NB4 (cell line): ENCODE measurements around the gene SLC16A10.

Source experiments
- DNase-seq: peaks from one replicate; pipeline ENCODE4 v3.0.0; 2010; ENCODE audit warnings: low read depth
- H3K4me3 ChIP-seq: one replicate; pipeline ENCODE4 v1.5.1; 2011; ENCODE audit warnings: mild to moderate bottlenecking, low read depth, low read length, moderate library complexity
- MYC ChIP-seq: IDR thresholded peaks from 2 replicates; pipeline ENCODE4 v1.6.1; 2011; ENCODE audit warnings: low read depth, low read length
- POLR2A ChIP-seq: IDR thresholded peaks from 2 replicates; pipeline ENCODE4 v1.6.1; 2011; ENCODE audit warnings: mild to moderate bottlenecking; ENCODE audit not compliant: insufficient read length; ENCODE audit errors: extremely low read depth
- TF ChIP-seq, protein P1 (sequence below): IDR thresholded peaks from one replicate; pipeline ENCODE4 v1.5.1; 2012; ENCODE audit warnings: low read depth, low read length
- TF ChIP-seq, protein P2 (sequence below): IDR thresholded peaks from 2 replicates; pipeline ENCODE4 v1.6.1; 2011; ENCODE audit warnings: low read depth, low read length

Gene SLC16A10

DNA sequence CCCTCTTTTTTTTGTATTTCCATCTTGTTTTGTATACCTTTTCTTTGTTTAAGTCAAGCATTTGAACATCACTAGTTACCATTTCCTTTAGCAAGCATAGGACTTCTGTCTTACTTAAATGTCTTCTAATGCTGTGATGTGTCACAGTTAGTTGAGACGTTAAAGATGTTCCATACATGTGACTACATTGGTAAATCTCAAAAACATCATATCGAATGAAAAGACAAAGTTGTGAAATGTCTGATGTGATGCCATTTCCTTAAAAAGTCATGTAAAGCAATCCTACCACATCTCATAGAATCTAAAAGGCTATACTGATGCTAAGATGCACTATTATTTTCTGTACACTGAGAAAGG, 26.8 kb downstream of the SLC16A10 start:
- TF ChIP-seq POLR2A (no peak), MYC (no peak)
- TF ChIP-seq, protein P1, sequence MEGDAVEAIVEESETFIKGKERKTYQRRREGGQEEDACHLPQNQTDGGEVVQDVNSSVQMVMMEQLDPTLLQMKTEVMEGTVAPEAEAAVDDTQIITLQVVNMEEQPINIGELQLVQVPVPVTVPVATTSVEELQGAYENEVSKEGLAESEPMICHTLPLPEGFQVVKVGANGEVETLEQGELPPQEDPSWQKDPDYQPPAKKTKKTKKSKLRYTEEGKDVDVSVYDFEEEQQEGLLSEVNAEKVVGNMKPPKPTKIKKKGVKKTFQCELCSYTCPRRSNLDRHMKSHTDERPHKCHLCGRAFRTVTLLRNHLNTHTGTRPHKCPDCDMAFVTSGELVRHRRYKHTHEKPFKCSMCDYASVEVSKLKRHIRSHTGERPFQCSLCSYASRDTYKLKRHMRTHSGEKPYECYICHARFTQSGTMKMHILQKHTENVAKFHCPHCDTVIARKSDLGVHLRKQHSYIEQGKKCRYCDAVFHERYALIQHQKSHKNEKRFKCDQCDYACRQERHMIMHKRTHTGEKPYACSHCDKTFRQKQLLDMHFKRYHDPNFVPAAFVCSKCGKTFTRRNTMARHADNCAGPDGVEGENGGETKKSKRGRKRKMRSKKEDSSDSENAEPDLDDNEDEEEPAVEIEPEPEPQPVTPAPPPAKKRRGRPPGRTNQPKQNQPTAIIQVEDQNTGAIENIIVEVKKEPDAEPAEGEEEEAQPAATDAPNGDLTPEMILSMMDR: no peak
- TF ChIP-seq, protein P2, sequence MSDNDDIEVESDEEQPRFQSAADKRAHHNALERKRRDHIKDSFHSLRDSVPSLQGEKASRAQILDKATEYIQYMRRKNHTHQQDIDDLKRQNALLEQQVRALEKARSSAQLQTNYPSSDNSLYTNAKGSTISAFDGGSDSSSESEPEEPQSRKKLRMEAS: no peak
- DNase-seq: peak; percentile 13
- H3K4me3 ChIP-seq: no peak overlapping the region

DNA sequence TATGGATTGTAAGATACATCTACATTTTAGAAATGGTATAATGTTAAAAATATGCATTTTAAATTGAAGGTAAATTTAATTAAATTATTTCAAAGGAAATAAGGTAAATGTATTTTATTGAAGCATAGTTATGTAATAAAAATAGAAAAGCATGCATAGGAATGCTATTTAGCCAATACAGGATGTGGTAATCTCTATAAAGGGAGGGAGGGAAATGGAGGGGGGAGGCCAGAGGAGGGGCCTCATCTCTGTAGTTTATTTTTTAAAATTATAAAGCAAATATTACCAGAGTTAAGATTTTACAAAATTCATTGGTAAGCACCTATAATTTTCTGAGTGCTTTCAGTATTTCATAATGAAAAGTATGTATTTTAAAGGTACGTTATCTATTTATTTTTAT, 27.2 kb downstream of the SLC16A10 start:
- TF ChIP-seq, protein P1: no peak
- no peak for TF ChIP-seq POLR2A
- TF ChIP-seq MYC: no peak
- TF ChIP-seq, protein P2: no peak
- no peak overlapping the region for H3K4me3 ChIP-seq
- no peak for DNase-seq

DNA sequence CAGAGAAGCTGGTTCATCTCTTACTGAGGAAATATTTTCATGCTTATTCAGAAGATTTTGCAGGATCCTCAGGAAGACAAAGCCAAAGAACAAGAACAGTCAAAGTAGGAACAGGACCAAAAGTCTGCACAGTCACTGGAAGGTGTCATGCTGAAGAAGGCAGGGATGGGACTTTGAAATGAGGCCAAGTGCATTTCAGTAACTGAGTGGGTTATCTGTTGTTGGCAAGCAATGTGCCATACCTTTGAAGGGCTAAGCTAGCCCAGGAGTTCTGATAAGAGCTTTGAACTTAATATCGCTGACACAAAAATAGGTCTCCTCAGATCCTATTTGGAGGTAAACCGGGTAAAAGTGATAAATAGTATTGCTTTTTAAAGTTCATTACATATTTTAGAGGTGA, 31.5 kb downstream of the SLC16A10 start:
- no peak for DNase-seq
- no peak overlapping the region for H3K4me3 ChIP-seq
- TF ChIP-seq POLR2A (no peak), MYC (no peak)
- TF ChIP-seq, protein P2: no peak
- TF ChIP-seq, protein P1: no peak

GRCh38 chr6:111119571-111120329, 32.4 kb downstream of the SLC16A10 start:
- DNase-seq: peak; percentile 15
- TF ChIP-seq, protein P2: no peak
- TF ChIP-seq, protein P1: no peak
- no peak for TF ChIP-seq POLR2A
- no peak for TF ChIP-seq MYC
- H3K4me3 ChIP-seq: no peak overlapping the region

GRCh38 chr6:111121789-111122350, 34.6 kb downstream of the SLC16A10 start:
- H3K4me3 ChIP-seq: no peak overlapping the region
- no peak for DNase-seq
- TF ChIP-seq POLR2A: no peak
- TF ChIP-seq, protein P1: no peak
- no peak for TF ChIP-seq MYC
- TF ChIP-seq, protein P2: no peak
